Measurements from ENCODE around the gene VPS41. TPM values are rescaled to one million over a fixed set of nuclear protein-coding genes. Genes with fewer than 3 reads are reported as not detected.

Gene VPS41
- total RNA-seq, 1 donor from 2014 or later, result 108 TPM

DNA sequence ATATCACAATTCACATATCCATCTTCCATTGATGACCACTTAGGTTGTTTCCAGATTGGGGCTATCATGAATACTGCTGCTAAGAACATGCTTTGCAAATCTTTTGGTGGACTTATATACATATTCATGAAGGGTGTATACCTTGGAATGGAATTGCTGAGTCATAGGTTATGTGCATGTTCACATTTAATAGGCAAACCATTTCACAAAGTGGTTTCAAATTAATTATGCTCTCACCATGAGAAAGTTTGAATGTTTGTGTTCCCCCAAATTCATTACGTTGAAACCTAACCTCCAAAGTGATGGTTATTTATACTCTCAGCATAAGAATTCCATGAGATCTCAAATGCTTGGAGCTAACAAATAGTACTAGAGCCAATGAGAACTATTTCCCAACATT is 86.4 kb downstream of the VPS41 start:
- H3K4me3 Mint-ChIP-seq (ENCODE audit: unreplicated experiment), result no peak overlapping the region
- TF ChIP-seq CTCF (IDR thresholded peaks at IDR 0.05; ENCODE audit: partially characterized antibody, unreplicated experiment), result no peak

GRCh38 chr7:38820571-38820970 is 88.4 kb downstream of the VPS41 start:
- H3K4me1 Mint-ChIP-seq (ENCODE audit: low read depth, unreplicated experiment), result peaks cover 4% of the 10 kb centered on the region
- H3K27me3 Mint-ChIP-seq (ENCODE audit: unreplicated experiment), result no peaks in the 10 kb centered on the region
- H3K4me3 Mint-ChIP-seq (ENCODE audit: unreplicated experiment), result no peak overlapping the region
- TF ChIP-seq CTCF (IDR thresholded peaks at IDR 0.05; ENCODE audit: partially characterized antibody, unreplicated experiment), result no peak
- no peak for DNase-seq
- H3K36me3 Mint-ChIP-seq (ENCODE audit: unreplicated experiment), result peaks cover 18% of the 10 kb centered on the region
- H3K9me3 Mint-ChIP-seq (ENCODE audit: unreplicated experiment), result peaks cover 2% of the 10 kb centered on the region
- no peak overlapping the region for H3K27ac Mint-ChIP-seq (ENCODE audit: unreplicated experiment)

More for the DNA sequence above, 86.4 kb downstream of the VPS41 start:
- Mint-ChIP-seq H3K27ac (ENCODE audit: unreplicated experiment) (no peak overlapping the region), H3K4me1 (ENCODE audit: low read depth, unreplicated experiment) (peaks cover 13% of the 10 kb centered on the region), H3K27me3 (ENCODE audit: unreplicated experiment) (no peaks in the 10 kb centered on the region), H3K36me3 (ENCODE audit: unreplicated experiment) (peaks cover 5% of the 10 kb centered on the region), H3K9me3 (ENCODE audit: unreplicated experiment) (peaks cover 2% of the 10 kb centered on the region)
- no peak for DNase-seq

GRCh38 chr7:38819463-38819862 is 89.5 kb downstream of the VPS41 start:
- Mint-ChIP-seq H3K4me3 (ENCODE audit: unreplicated experiment) (no peak overlapping the region), H3K27ac (ENCODE audit: unreplicated experiment) (no peak overlapping the region), H3K9me3 (ENCODE audit: unreplicated experiment) (peaks cover 2% of the 10 kb centered on the region), H3K4me1 (ENCODE audit: low read depth, unreplicated experiment) (no peaks in the 10 kb centered on the region), H3K36me3 (ENCODE audit: unreplicated experiment) (peaks cover 20% of the 10 kb centered on the region), H3K27me3 (ENCODE audit: unreplicated experiment) (no peaks in the 10 kb centered on the region)
- no peak for TF ChIP-seq CTCF (IDR thresholded peaks at IDR 0.05; ENCODE audit: partially characterized antibody, unreplicated experiment)
- DNase-seq, result no peak

- Mint-ChIP-seq H3K27ac (ENCODE audit: unreplicated experiment) (no peak overlapping the region), H3K27me3 (ENCODE audit: unreplicated experiment) (no peaks in the 10 kb centered on the region), H3K36me3 (ENCODE audit: unreplicated experiment) (peaks cover 20% of the 10 kb centered on the region), H3K9me3 (ENCODE audit: unreplicated experiment) (no peaks in the 10 kb centered on the region), H3K4me3 (ENCODE audit: unreplicated experiment) (no peak overlapping the region), H3K4me1 (ENCODE audit: low read depth, unreplicated experiment) (no peaks in the 10 kb centered on the region)
- DNase-seq, result no peak
- no peak for TF ChIP-seq CTCF (IDR thresholded peaks at IDR 0.05; ENCODE audit: partially characterized antibody, unreplicated experiment)
These were observed 91.5 kb downstream of the VPS41 start for GRCh38 chr7:38817526-38817925.

DNA sequence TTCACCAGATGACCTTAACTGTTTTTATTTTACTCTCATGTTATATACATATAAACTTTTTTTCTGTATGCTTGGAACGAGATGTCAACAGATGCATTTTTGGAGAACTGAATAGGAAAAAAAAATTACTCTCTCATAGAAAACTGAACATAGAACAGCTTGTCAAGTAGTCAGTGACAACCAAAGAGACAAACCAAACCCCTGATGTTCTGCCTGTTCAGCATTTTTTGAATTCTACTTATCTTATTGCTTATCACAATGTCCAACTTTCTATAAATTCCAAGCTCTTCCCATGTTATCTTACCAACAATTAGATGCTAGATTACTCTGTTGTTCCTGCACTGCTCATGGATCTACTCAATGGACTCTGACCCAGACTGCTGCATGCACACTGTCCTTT is 95.2 kb downstream of the VPS41 start:
- no peaks in the 10 kb centered on the region for H3K4me1 Mint-ChIP-seq (ENCODE audit: low read depth, unreplicated experiment)
- no peaks in the 10 kb centered on the region for H3K27me3 Mint-ChIP-seq (ENCODE audit: unreplicated experiment)
- H3K36me3 Mint-ChIP-seq (ENCODE audit: unreplicated experiment), result peaks cover 20% of the 10 kb centered on the region
- TF ChIP-seq CTCF (IDR thresholded peaks at IDR 0.05; ENCODE audit: partially characterized antibody, unreplicated experiment), result no peak
- DNase-seq, result no peak
- no peaks in the 10 kb centered on the region for H3K9me3 Mint-ChIP-seq (ENCODE audit: unreplicated experiment)
- H3K27ac Mint-ChIP-seq (ENCODE audit: unreplicated experiment), result no peak overlapping the region
- no peak overlapping the region for H3K4me3 Mint-ChIP-seq (ENCODE audit: unreplicated experiment)
